Activated CD4-positive, alpha-beta T cell treated with anti-CD3 and anti-CD28 coated beads for 36 hours (primary cell): Measurements from ENCODE around the gene TMEM179. TPM values are rescaled to one million over a fixed set of nuclear protein-coding genes. Genes with fewer than 3 reads are reported as not detected.

ENCODE experiments used
- ATAC-seq: fragments of 200-7000 bp; cut with Tn5 transposase; one replicate; pipeline ENCODE4 v1.10.0; 2021; ENCODE audit warnings: mild to moderate bottlenecking, moderate library complexity
- CTCF ChIA-PET: fragments of 350-600 bp; sonication (Branson Sonifier 250); formaldehyde crosslinking; loops from one replicate; lab custom pipeline; 2021; ENCODE audit warnings: antibody characterized with exemption; lab: Charles Lee
- POLR2A ChIA-PET: fragments of 350-600 bp; sonication (Branson Sonifier 250); formaldehyde crosslinking; loops from one replicate; lab custom pipeline; 2021; ENCODE audit warnings: antibody characterized with exemption, inconsistent platforms; lab: Charles Lee
- DNase-seq: peaks from one replicate; pipeline ENCODE4 v3.0.0-alpha.2; 2020
- H3K27ac Mint-ChIP-seq: one replicate; pipeline ENCODE4 v1.8.0; 2021; ENCODE audit warnings: mixed read lengths
- H3K27me3 Mint-ChIP-seq: one replicate; pipeline ENCODE4 v1.8.0; 2021; ENCODE audit warnings: mixed read lengths
- H3K36me3 Mint-ChIP-seq: one replicate; pipeline ENCODE4 v1.8.0; 2021; ENCODE audit warnings: low read depth, mixed read lengths
- H3K4me1 Mint-ChIP-seq: one replicate; pipeline ENCODE4 v1.8.0; 2021; ENCODE audit warnings: mixed read lengths
- H3K4me3 Mint-ChIP-seq: one replicate; pipeline ENCODE4 v1.8.0; 2021; ENCODE audit warnings: mild to moderate bottlenecking, moderate library complexity, mixed read lengths
- H3K9me3 Mint-ChIP-seq: one replicate; pipeline ENCODE4 v1.8.0; 2021; ENCODE audit warnings: low read depth, mixed read lengths
- intact Hi-C, 2 experiments: fragments of 100-400 bp; cut with DNase I in 1 of 2; cut with micrococcal nuclease in 1 of 2; formaldehyde crosslinking; loops; one replicate each; pipeline versions ENCODE4 v1.14.2 to v1.15.1; 2022 to 2024; cut with DNase I, micrococcal nuclease
- total RNA-seq, 2 experiments: library from RNA; stranded (reverse); gene quantifications; one replicate each; pipeline ENCODE4 v1.2.3, GENCODE V29; 2021

The TMEM179 gene
- total RNA-seq, 2 experiments from 2014 or later: 0.32 TPM; not detected in 1

DNA sequence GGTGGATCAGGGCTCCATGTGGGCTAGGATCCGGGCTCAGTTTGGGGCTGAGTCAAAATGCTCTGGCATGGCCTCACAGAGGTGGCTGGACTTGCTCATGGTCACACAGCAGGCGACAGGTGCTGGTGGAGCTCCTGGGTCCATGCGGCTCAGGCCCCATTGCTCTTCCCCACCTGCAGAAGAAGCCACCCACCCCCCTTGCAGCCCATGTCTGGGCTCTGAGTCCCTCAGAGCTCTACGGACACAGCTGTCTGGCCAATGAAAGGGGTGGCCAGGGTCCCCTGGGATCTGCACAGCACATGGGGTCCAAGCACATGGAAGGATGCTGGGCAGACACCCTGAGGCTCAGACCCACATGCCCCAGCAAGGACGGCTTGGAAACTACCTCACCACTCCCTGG is 42.0 kb downstream of the TMEM179 start:
- no peaks in the 10 kb centered on the region for H3K9me3 Mint-ChIP-seq
- H3K4me1 Mint-ChIP-seq: no peaks in the 10 kb centered on the region
- intact Hi-C loops: loop anchor here in 1 of 2 experiments (5.0 kb wide), 1 partner anchor 425 kb away; the partner anchor contains the start of gene KIF26A
- no peaks in the 10 kb centered on the region for H3K36me3 Mint-ChIP-seq
- H3K27ac Mint-ChIP-seq: no peak overlapping the region
- ATAC-seq: no peak
- ChIA-PET CTCF (no interaction called here), POLR2A (no interaction called here)
- H3K27me3 Mint-ChIP-seq: peaks cover 7% of the 10 kb centered on the region
- DNase-seq: no peak
- H3K4me3 Mint-ChIP-seq: no peak overlapping the region

DNA sequence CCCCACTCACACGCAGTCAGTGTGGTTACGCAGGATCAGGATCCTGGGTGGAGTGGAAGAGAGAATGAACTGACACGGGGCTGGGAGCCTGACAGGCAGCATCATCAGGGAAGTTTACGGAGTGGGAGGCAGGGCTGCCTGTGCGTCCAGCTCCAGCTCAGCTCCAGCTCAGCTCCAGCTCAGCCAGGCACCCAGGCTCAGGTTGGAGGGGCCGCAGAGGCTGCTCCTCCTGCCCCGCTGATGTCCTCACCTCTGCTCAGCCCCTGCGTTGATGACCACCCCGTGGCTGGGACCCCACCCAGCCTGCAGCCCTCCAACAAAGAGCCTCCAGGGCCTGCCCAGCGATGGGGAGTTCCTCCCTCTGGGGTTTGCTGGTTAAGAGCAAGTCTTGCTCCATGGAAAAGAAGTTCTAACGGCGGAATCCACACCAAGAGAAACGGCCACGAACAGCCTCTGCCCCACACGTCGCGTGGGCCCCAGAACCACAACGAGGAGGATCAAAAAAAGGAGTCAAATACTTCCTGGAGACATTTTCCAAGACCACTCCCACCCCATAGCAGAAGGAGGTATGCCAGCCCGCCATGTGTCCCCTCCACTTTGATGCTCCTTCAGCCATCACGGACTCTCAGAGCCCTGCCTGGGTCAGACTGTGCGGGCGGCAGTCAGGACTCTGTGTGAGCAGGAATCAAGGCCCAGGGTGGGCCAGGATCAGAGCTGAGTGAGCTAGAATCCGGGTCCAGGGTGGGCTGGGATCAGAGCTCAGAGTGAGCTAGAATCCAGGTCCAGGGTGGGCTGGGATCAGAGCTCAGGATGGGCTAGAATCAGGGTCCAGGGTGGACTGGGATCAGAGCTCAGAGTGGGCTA is 42.7 kb downstream of the TMEM179 start:
- Mint-ChIP-seq H3K4me3 (no peak overlapping the region), H3K36me3 (no peaks in the 10 kb centered on the region), H3K4me1 (no peaks in the 10 kb centered on the region), H3K27me3 (peaks cover 7% of the 10 kb centered on the region), H3K27ac (no peak overlapping the region), H3K9me3 (no peaks in the 10 kb centered on the region)
- ChIA-PET CTCF (no interaction called here), POLR2A (no interaction called here)
- no peak for ATAC-seq
- DNase-seq: no peak
- intact Hi-C loops: loop anchor here in 1 of 2 experiments (5.0 kb wide), 1 partner anchor 425 kb away; the partner anchor contains the start of gene KIF26A

DNA sequence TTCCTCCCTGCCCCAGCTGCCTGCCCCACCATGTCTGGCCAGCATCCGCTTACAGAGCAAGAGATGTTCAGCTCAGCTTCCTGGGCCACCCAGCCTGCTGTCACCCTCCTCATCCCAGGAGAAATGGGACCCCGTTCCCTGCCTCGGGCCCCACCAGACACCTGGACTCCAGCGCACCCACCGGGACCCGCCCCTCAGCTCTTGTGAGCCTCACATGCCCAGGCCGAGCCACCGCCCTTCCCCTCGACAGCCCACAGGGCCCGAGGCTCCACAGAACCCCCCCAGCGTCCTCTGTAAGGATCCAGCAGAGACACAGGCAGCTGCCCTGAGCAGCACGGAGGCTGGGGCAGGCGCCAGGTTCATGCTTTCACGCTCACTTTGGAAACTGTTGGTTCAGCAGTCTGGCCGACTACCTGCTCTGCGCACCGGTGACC is 43.4 kb downstream of the TMEM179 start:
- CTCF ChIA-PET: no interaction called here
- no peak overlapping the region for H3K4me3 Mint-ChIP-seq
- H3K27ac Mint-ChIP-seq: no peak overlapping the region
- H3K36me3 Mint-ChIP-seq: no peaks in the 10 kb centered on the region
- ATAC-seq (no peak), DNase-seq (no peak)
- intact Hi-C loops: loop anchor here in 1 of 2 experiments (5.0 kb wide), 1 partner anchor 424 kb away; the partner anchor contains the start of gene KIF26A
- H3K4me1 Mint-ChIP-seq: no peaks in the 10 kb centered on the region
- H3K27me3 Mint-ChIP-seq: peaks cover 7% of the 10 kb centered on the region
- H3K9me3 Mint-ChIP-seq: no peaks in the 10 kb centered on the region
- POLR2A ChIA-PET: no interaction called here

- H3K4me1 Mint-ChIP-seq: no peaks in the 10 kb centered on the region
- no peak overlapping the region for H3K27ac Mint-ChIP-seq
- no peak overlapping the region for H3K4me3 Mint-ChIP-seq
- intact Hi-C loops: loop anchor here in 1 of 2 experiments (5.0 kb wide), 1 partner anchor 423 kb away; the partner anchor contains the start of gene KIF26A
- ChIA-PET POLR2A (no interaction called here), CTCF (interaction anchor here (0.5 kb wide), 1 partner anchor 467 kb away, joined by 3 read pairs; no protein-coding TSS in a partner anchor)
- no peaks in the 10 kb centered on the region for H3K9me3 Mint-ChIP-seq
- H3K27me3 Mint-ChIP-seq: peaks cover 4% of the 10 kb centered on the region
- H3K36me3 Mint-ChIP-seq: no peaks in the 10 kb centered on the region
- DNase-seq: no peak
- no peak for ATAC-seq
Measured at GRCh38 chr14:104560586-104560945, 44.0 kb downstream of the TMEM179 start.

DNA sequence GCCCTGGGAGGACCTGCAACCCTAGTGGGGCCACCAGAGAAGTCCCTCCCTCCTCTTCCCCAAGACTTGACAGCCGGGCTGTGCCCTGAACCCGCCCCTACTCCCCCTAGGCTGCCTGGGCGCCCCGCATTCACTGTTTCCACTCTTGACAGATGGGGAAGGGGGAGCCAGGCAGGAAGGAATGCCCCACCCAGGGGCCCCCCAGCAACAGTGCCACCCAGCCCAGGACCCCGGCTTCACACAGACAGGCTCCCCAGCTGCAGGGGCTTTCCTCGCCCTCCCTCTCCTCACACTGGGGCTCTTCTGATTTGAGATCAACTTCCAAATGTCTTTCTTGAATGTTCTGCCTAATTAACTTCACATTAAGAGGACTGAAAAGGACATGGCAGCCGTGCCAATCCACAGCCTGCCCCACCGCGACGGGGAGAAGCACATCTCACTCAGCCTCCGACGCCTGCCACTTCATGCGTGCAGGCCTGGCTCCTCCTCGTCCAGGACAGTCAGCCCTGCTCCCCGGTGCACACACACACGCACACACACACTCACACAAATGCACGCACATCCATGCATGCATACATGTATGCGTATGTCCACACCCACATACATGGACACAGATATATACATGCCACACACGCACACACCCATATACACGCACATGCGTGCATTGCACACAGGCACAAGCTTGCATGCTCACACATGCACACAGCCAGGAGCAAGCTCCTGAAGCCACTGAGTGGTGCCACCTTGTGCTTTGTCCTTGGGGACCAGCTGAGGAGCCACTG is 44.6 kb downstream of the TMEM179 start:
- no peak for DNase-seq
- no peaks in the 10 kb centered on the region for H3K36me3 Mint-ChIP-seq
- no peaks in the 10 kb centered on the region for H3K4me1 Mint-ChIP-seq
- no peaks in the 10 kb centered on the region for H3K9me3 Mint-ChIP-seq
- H3K4me3 Mint-ChIP-seq: no peak overlapping the region
- CTCF ChIA-PET: interaction anchor here (0.5 kb wide), 1 partner anchor 467 kb away, joined by 3 read pairs; no protein-coding TSS in a partner anchor
- intact Hi-C loops: loop anchor here in 1 of 2 experiments (5.0 kb wide), 1 partner anchor 423 kb away; the partner anchor contains the start of gene KIF26A
- H3K27ac Mint-ChIP-seq: no peak overlapping the region
- POLR2A ChIA-PET: no interaction called here
- peaks cover 4% of the 10 kb centered on the region for H3K27me3 Mint-ChIP-seq
- ATAC-seq: no peak

- intact Hi-C loops: no loop called here
- ChIA-PET POLR2A (no interaction called here), CTCF (no interaction called here)
- no peaks in the 10 kb centered on the region for H3K9me3 Mint-ChIP-seq
- ATAC-seq: no peak
- H3K4me1 Mint-ChIP-seq: no peaks in the 10 kb centered on the region
- no peak overlapping the region for H3K4me3 Mint-ChIP-seq
- H3K36me3 Mint-ChIP-seq: no peaks in the 10 kb centered on the region
- peaks cover under 1% of the 10 kb centered on the region for H3K27me3 Mint-ChIP-seq
- DNase-seq: no peak
- H3K27ac Mint-ChIP-seq: no peak overlapping the region
Measured at GRCh38 chr14:104559028-104559803, 45.4 kb downstream of the TMEM179 start.

- no peaks in the 10 kb centered on the region for H3K27me3 Mint-ChIP-seq
- no peak overlapping the region for H3K27ac Mint-ChIP-seq
- H3K4me3 Mint-ChIP-seq: no peak overlapping the region
- no peaks in the 10 kb centered on the region for H3K36me3 Mint-ChIP-seq
- intact Hi-C loops: no loop called here
- H3K9me3 Mint-ChIP-seq: no peaks in the 10 kb centered on the region
- no peak for DNase-seq
- ATAC-seq: no peak
- H3K4me1 Mint-ChIP-seq: no peaks in the 10 kb centered on the region
- ChIA-PET POLR2A (no interaction called here), CTCF (interaction anchor here (0.7 kb wide), 1 partner anchor 217 kb away, joined by 3 read pairs; no protein-coding TSS in a partner anchor)
Measured at GRCh38 chr14:104558231-104559027, 46.1 kb downstream of the TMEM179 start.

- Mint-ChIP-seq H3K4me3 (no peak overlapping the region), H3K27ac (no peak overlapping the region), H3K27me3 (no peaks in the 10 kb centered on the region), H3K9me3 (no peaks in the 10 kb centered on the region), H3K4me1 (no peaks in the 10 kb centered on the region), H3K36me3 (no peaks in the 10 kb centered on the region)
- ChIA-PET POLR2A (no interaction called here), CTCF (no interaction called here)
- ATAC-seq (no peak), DNase-seq (no peak)
- intact Hi-C loops: no loop called here
Measured at GRCh38 chr14:104557766-104558165, 46.8 kb downstream of the TMEM179 start.

- no peaks in the 10 kb centered on the region for H3K4me1 Mint-ChIP-seq
- H3K27ac Mint-ChIP-seq: no peak overlapping the region
- H3K9me3 Mint-ChIP-seq: no peaks in the 10 kb centered on the region
- no peaks in the 10 kb centered on the region for H3K27me3 Mint-ChIP-seq
- no peaks in the 10 kb centered on the region for H3K36me3 Mint-ChIP-seq
- no peak overlapping the region for H3K4me3 Mint-ChIP-seq
- CTCF ChIA-PET: no interaction called here
- POLR2A ChIA-PET: no interaction called here
- no peak for ATAC-seq
- intact Hi-C loops: no loop called here
- no peak for DNase-seq
Measured at GRCh38 chr14:104557086-104557485, 47.5 kb downstream of the TMEM179 start.

- intact Hi-C loops: no loop called here
- POLR2A ChIA-PET: no interaction called here
- no peaks in the 10 kb centered on the region for H3K4me1 Mint-ChIP-seq
- no peaks in the 10 kb centered on the region for H3K9me3 Mint-ChIP-seq
- ATAC-seq (no peak), DNase-seq (no peak)
- no peak overlapping the region for H3K4me3 Mint-ChIP-seq
- no peaks in the 10 kb centered on the region for H3K36me3 Mint-ChIP-seq
- CTCF ChIA-PET: interaction anchor here (0.5 kb wide), 1 partner anchor 333 kb away, joined by 3 read pairs; no protein-coding TSS in a partner anchor
- H3K27ac Mint-ChIP-seq: no peak overlapping the region
- H3K27me3 Mint-ChIP-seq: no peaks in the 10 kb centered on the region
Measured at GRCh38 chr14:104556256-104557021, 48.1 kb downstream of the TMEM179 start.
